ENCODE data around the gene EEFSEC.

- TF ChIP-seq CTCF (IDR thresholded peaks at IDR 0.05), result no peak
- no peak for TF ChIP-seq POLR2A (IDR thresholded peaks at IDR 0.05)
- no peak for TF ChIP-seq EP300 (IDR thresholded peaks at IDR 0.05)
Observed at GRCh38 chr3:128215800-128216495, 62.7 kb downstream of the EEFSEC start.
